Stimulated activated CD4-positive, alpha-beta T cell treated with anti-CD3 and anti-CD28 coated beads, Interleukin-1b, Interleukin-23, amount 100 ng/mL, for 48 hours (primary cell): Measurements from ENCODE around the gene SNX19.
"Not testable (repeated sequence)": the region's sequence is repeated elsewhere in the genome, so short reads cannot be mapped to it uniquely, and the experiment has no call there.

Experiments
- DNase-seq: peaks from one replicate; pipeline ENCODE4 v3.0.0-alpha.2; 2020

Gene SNX19

GRCh38 chr11:130916238-130916855 is at the start of gene SNX19:
SNX19 (minus strand) TSS chr11:130916479; CDS start chr11:130915939, 540 bp downstream.
- peak; percentile 88 for DNase-seq

- no peak for DNase-seq
Measured at GRCh38 chr11:130964058-130964792, 47.9 kb upstream of the SNX19 start.

- no peak for DNase-seq
Measured at GRCh38 chr11:130947889-130948288, 31.6 kb upstream of the SNX19 start.

- no peak for DNase-seq
Measured at GRCh38 chr11:130947481-130947880, 31.2 kb upstream of the SNX19 start.

GRCh38 chr11:130947058-130947457 is 30.8 kb upstream of the SNX19 start:
- no peak for DNase-seq

GRCh38 chr11:130945896-130946295 is 29.6 kb upstream of the SNX19 start:
- no peak for DNase-seq

- no peak for DNase-seq
Measured at GRCh38 chr11:130940706-130941105, 24.4 kb upstream of the SNX19 start.

- DNase-seq, result no peak
Measured at GRCh38 chr11:130937051-130937450, 20.8 kb upstream of the SNX19 start.

GRCh38 chr11:130932086-130932712 is 15.9 kb upstream of the SNX19 start:
- no peak for DNase-seq

GRCh38 chr11:130924750-130925149 is 8.5 kb upstream of the SNX19 start:
- DNase-seq, result no peak

- DNase-seq, result not testable (repeated sequence)
Measured at GRCh38 chr11:130920612-130921011, 4.3 kb upstream of the SNX19 start.

GRCh38 chr11:130918081-130918480 is 1.8 kb upstream of the SNX19 start:
- DNase-seq, result no peak

- DNase-seq, result no peak
Measured at GRCh38 chr11:130916910-130917309, 631 bp upstream of the SNX19 start.

- no peak for DNase-seq
Measured at GRCh38 chr11:130915603-130916237, 559 bp downstream of the SNX19 start.

- DNase-seq, result no peak
Measured at GRCh38 chr11:130913268-130913667, 3.0 kb downstream of the SNX19 start.

- DNase-seq, result no peak
Measured at GRCh38 chr11:130912552-130912951, 3.7 kb downstream of the SNX19 start.

GRCh38 chr11:130911306-130911705 is 5.0 kb downstream of the SNX19 start:
- DNase-seq, result no peak

- DNase-seq, result no peak
Measured at GRCh38 chr11:130909650-130910049, 6.6 kb downstream of the SNX19 start.

- no peak for DNase-seq
Measured at GRCh38 chr11:130908770-130909625, 7.3 kb downstream of the SNX19 start.

- no peak for DNase-seq
Measured at GRCh38 chr11:130908061-130908460, 8.2 kb downstream of the SNX19 start.

- DNase-seq, result no peak
Measured at GRCh38 chr11:130907229-130907628, 9.1 kb downstream of the SNX19 start.

- no peak for DNase-seq
Measured at GRCh38 chr11:130906616-130907015, 9.7 kb downstream of the SNX19 start.

- DNase-seq, result no peak
Measured at GRCh38 chr11:130905512-130905911, 10.8 kb downstream of the SNX19 start.
